ENCODE measurements around the gene UGT1A8.
"Not testable (repeated sequence)": the region's sequence is repeated elsewhere in the genome, so short reads cannot be mapped to it uniquely, and the experiment has no call there.

The UGT1A8 gene

GRCh38 chr2:233617476-233617875 lies at the start of gene UGT1A8:
TSS of gene UGT1A8 (plus strand) at chr2:233617633. CDS start at chr2:233617708, 75 bp downstream.
- DNase-seq: not testable (repeated sequence)

DNA sequence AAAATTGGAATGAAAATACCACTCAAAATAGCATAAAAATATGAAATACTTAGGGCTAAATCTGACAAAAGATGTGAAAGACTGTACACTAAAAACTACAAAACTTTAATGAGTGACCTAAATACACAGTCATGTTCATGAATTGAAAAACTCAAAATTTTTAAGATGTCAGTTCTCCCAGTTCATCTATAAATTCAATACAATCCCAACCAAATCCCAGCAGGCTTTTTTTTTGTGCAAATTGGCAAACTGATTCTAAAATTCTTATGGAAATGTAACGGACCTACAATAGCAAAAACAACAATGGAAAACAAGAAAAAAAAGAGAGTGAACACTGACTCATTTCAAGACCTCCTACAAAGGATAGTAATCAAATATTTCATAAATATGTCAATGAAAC lies 46.4 kb upstream of the UGT1A8 start:
- no peak for DNase-seq

GRCh38 chr2:233571462-233571861 lies 46.0 kb upstream of the UGT1A8 start:
- no peak for DNase-seq

- DNase-seq: no peak
These were observed 45.0 kb upstream of the UGT1A8 start for GRCh38 chr2:233572468-233572867.

DNA sequence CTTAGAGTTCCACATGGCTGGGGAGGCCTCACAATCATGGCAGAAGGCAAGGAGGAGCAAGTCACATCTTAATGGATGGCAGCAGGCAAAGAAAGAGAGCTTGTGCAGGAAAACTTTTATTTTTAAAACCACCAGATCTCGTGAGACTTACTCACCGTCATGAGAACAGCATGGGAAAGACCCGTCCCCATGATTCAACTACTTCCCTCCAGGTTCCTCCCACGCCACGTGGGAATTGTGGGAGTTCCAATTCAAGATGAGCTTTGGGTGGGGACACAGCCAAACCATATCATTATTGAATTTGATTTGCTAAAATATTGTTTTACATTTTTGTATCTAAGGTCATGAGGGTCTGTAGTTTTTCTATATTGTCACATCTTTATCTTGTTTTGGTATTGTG lies 40.1 kb upstream of the UGT1A8 start:
- not testable (repeated sequence) for DNase-seq

DNA sequence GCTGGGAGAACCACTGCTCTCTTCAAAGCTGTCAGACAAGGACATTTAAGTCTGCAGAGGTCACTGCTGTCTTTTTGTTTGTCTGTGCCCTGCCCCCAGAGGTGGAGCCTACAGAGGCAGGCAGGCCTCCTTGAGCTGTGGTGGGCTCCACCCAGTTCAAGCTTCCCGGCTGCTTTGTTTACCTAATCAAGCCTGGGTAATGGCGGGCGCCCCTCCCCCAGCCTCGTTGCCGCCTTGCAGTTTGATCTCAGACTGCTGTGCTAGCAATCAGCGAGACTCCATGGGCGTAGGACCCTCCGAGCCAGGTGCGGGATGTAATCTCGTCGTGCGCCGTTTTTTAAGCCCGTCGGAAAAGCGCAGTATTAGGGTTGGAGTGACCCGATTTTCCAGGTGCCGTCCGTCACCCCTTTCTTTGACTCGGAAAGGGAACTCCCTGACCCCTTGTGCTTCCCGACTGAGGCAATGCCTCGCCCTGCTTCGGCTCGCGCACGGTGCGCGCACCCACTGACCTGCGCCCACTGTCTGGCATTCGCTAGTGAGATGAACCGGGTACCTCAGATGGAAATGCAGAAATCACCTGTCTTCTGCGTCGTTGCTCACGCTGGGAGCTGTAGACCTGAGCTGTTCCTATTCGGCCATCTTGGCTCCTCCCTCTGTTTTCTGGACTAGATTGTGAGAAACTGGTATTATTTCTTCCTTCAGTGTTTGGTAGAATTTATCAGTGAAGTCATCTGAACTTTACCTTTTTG lies 34.0 kb upstream of the UGT1A8 start:
- DNase-seq: not testable (repeated sequence)

DNA sequence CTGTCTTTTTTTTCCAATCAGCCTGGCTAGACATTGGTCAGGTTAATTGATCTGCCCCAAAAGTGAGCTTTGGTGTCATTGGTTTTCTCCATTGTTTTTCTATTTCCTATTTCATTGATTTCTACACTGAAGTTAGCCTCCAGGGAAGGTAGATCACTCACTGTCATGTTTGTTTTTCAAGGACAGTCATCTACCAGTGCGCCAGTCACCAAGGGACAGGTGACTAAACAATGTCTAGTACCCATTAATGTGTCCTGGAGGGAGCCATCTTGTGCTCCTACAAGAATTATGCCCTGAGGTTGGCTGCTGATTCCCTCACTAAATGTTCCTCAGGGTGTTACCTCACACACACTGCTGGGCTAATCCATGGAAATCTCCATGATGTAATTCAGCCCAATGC lies 33.2 kb upstream of the UGT1A8 start:
- no peak for DNase-seq

GRCh38 chr2:233588400-233588799 lies 29.0 kb upstream of the UGT1A8 start:
- no peak for DNase-seq

- not testable (repeated sequence) for DNase-seq
These were observed 24.7 kb upstream of the UGT1A8 start for GRCh38 chr2:233592706-233593105.

DNA sequence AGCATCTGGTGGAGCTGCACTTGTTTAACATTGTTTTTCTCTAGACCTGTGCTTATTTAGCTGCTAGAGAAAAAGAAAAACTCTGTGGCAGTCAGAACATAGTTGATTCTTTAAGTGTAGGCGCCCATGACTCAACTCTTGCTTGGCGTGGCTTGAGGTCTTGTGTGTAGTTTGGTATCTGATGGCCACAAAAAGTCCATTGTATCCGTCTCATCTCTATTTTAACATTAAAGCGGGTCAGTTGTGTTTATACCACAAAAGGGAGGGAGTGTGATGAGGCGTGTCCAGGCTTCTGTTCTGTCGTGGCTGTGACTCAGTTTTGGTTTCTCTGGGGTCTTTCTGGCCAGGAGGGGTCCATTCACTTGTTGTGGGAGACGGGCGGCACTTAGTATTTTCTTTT lies 24.2 kb upstream of the UGT1A8 start:
- no peak for DNase-seq

DNA sequence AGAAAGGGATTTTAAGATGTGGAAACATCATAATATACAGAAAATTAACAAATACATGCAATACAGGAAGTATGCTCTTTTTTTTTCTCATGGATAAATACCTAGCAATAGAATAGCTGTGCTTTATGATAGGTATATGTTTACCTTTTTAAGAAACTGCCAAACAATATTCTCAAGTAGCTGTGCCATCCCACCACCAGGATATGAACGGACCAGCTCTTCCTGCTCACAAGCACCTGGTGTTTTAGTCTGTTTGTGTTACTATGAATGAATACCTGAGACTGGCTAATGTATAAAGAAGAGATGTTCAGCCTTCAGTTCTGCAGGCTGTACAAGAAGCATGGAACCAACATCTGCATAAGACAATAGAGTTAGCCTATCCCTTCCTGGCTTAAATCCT lies 19.9 kb upstream of the UGT1A8 start:
- no peak for DNase-seq

GRCh38 chr2:233598952-233599351 lies 18.5 kb upstream of the UGT1A8 start:
- no peak for DNase-seq

GRCh38 chr2:233600386-233600785 lies 17.0 kb upstream of the UGT1A8 start:
- no peak for DNase-seq

DNA sequence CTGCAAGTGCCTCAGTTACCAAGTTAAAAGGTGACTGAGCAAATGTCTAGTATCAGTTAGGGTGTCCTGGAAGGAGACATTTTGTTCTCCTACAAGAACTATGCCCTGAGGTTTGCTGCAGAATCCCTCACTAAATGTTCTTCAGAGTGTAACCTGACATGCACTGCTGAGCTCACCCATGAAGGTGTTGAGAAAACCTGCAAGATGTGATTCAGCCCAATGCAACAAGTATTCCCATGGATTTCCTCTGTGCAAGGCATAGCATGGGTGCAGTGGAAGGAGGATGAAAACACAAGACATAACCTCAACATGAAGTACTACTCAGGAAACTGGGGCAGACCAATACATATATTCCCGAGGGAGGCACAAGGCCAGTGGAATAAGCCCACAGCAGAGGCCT lies 15.4 kb upstream of the UGT1A8 start:
- DNase-seq: no peak

DNA sequence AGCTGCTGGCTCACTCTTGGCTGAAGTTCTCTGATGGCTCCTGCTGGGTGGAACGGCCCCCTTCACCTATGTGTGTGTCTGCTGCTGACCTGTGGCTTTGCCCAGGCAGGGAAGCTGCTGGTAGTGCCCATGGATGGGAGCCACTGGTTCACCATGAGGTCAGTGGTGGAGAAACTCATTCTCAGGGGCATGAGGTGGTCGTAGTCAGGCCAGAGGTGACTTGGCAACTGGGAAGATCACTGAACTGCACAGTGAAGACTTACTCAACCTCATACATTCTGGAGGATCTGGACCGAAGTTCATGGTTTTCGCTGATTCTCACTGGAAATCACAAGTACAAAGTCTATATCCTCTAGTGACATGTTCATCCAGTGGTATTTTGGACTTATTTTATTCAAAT lies 13.9 kb upstream of the UGT1A8 start:
- no peak for DNase-seq

DNA sequence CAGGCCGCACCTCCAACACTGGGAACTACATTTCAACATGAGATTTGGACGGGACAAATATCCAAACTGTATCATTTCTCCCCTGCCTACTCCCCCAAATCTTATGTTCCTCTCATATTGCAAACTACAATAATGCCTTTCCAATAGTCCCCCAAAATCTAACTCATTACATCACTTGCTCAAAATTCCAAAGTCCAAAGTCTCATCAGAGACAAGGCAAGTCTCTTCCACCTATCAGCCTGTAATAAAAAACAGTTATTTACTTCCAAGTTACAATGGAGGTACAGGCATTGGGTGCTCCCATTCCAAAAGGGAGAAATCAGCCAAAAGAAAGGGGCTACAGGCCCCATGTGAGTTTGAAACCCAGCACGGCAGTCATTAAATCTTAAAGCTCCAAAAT lies 12.6 kb upstream of the UGT1A8 start:
- DNase-seq: no peak

DNA sequence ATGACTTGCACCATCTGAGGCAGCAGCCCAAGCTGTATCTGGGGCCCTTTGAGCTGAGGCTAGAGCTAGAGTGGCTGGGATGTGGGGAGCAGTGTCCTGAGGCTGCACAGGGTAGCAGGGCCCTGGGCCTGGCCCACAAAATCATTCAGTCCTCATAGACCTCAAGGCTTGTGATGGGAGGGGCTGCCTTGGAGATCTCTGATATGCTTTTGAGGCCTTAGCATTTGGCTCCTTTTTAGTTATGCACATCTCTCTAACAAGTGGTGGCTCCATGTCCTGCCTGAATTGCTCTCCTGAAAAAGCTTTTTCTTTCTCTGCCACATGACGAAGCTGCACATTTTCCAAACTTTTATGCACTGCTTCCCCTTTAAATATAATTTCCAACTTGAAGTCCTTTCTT lies 11.8 kb upstream of the UGT1A8 start:
- DNase-seq: no peak

DNA sequence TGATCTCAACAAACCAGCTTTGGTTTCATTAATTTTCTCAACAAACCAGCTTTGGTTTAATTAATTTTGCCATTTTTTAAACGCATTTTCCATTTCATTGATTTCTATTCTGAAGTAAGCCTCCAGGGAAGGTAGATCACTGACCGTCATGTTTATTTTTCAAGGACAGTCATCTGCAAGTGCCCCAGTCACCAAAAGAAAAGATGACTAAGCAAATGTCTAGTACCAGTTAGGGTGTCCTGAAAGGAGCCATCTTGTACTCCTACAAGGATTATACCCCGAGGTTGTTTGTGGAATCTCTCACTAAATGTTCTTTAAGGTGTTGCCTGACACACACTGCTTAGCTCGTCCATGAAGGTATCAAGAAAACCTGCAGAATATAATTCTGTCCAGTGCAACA lies 6.1 kb upstream of the UGT1A8 start:
- DNase-seq: no peak

GRCh38 chr2:233620204-233620603 lies 2.8 kb downstream of the UGT1A8 start:
- DNase-seq: no peak

DNA sequence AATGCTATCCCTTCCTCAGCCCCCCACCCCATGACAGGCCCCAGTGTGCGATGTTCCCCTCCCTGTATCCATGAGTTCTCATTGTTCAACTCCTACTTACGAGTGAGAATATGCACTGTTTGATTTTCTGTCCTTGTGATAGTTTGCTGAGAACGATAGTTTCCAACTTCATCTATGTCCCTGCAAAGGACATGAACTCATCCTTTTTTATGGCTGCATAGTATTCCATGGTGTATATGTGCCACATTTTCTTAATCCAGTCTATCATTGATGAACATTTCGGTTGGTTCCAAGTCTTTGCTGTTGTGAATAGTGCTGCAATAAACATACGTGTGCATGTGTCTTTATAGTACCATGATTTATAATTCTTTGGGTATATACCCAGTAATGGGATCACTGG lies 4.4 kb downstream of the UGT1A8 start:
- DNase-seq: not testable (repeated sequence)

DNA sequence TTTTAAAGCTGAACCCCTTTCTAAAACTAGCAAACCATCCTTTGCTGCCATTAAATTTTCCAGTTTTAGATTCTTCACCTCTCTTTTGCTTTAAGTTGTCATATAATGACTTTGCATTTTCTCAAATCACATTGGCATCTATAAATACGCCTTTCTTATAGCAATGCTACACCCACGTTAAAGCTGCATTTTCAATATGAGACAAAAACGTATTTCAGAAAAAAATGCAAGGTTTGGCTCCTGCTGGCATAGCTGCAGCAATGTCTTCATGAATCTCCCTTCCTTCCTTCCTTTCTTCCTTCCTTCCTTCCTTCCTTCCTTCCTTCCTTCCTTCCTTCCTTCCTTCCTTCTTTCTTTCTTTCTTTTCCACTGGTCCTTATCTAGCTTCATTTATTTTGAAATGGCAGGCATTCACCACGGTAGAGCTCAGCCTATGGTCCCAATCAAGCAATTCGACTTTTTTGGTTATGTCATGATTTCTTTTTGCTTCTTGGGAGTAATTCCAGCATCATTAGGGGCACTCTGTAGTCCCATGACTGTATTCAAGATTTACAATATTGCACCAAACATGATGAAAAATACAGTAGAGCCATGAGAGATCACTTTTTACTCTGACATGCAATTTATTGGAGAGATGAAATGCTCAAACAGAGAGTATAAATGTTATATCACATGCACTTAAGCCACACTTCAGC lies 10.0 kb downstream of the UGT1A8 start:
- no peak for DNase-seq

DNA sequence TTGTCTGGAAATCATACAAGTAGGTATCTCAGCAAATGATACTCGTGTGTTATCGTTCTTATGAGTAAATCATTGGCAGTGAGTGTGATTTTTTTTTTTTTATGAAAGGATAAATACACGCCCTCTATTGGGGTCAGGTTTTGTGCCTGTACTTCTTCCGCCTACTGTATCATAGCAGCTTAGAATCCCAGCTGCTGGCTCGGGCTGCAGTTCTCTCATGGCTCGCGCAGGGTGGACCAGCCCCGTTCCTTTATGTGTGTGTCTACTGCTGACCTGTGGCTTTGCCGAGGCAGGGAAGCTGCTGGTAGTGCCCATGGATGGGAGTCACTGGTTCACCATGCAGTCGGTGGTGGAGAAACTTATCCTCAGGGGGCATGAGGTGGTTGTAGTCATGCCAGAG lies 18.9 kb downstream of the UGT1A8 start, which contains the start of gene UGT1A10:
Gene UGT1A10, plus strand, starts transcription at position 143 of the 400 bp plus-strand sequence. Its CDS starts 75 bp downstream, at position 218.
- DNase-seq: not testable (repeated sequence)

- no peak for DNase-seq
These were observed 21.4 kb downstream of the UGT1A8 start for GRCh38 chr2:233638836-233639235.

DNA sequence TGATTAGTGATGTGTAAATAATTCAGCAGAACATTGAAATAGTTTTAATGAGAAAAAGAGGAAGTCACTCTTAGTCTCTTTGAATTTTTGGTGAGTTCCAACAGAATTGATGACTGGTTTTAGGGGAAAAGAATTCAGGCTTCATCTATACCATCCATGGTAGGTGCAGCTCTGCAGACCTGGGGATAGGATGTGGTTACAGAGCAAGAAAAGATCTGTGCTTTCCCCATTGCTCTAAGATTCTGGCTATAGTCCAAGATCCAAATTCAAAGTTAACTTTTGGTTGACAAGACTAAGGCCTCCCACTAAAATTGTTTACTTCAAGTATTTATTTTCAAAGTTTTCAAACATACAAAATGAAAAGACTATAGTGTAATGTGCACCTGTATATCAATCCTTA lies 22.4 kb downstream of the UGT1A8 start:
- DNase-seq: no peak

Measured in midbrain (tissue), 1 donor.